ENCODE results near the gene KLF5.

DNA sequence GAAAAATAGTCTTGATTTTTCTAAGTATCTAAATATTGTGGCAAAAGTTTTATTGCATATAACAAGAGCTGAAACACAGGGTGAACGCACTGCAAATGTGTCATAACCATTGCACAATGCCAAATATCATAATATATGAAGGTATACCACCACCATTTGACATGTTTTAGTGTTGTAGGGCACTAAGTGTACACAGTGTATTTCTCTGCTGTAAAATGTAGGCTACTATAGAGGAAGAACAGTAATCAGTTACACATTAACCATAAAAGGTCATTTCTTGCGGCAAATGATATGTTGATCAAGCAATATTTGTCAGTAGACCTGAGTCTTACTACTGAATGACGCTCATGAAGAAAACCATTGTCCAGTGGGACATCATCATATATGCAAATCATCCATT lies 18.3 kb upstream of the KLF5 start:
- TF ChIP-seq, protein P1, sequence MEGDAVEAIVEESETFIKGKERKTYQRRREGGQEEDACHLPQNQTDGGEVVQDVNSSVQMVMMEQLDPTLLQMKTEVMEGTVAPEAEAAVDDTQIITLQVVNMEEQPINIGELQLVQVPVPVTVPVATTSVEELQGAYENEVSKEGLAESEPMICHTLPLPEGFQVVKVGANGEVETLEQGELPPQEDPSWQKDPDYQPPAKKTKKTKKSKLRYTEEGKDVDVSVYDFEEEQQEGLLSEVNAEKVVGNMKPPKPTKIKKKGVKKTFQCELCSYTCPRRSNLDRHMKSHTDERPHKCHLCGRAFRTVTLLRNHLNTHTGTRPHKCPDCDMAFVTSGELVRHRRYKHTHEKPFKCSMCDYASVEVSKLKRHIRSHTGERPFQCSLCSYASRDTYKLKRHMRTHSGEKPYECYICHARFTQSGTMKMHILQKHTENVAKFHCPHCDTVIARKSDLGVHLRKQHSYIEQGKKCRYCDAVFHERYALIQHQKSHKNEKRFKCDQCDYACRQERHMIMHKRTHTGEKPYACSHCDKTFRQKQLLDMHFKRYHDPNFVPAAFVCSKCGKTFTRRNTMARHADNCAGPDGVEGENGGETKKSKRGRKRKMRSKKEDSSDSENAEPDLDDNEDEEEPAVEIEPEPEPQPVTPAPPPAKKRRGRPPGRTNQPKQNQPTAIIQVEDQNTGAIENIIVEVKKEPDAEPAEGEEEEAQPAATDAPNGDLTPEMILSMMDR (IDR thresholded peaks at IDR 0.05): no peak
- TF ChIP-seq POLR2A (IDR thresholded peaks at IDR 0.05) (no peak), EP300 (IDR thresholded peaks at IDR 0.05) (no peak)

Measured in suprapubic skin (tissue), 3 donors.